Ammon's horn (tissue), 1 donor: Measurements from ENCODE around the gene EXOC3L2.

Source experiments
- DNase-seq: peaks from one replicate; pipeline ENCODE4 v3.0.0-alpha.2; 2016; ENCODE audit warnings: low spot score

The EXOC3L2 gene

GRCh38 chr19:45218911-45219743, 26.1 kb downstream of the EXOC3L2 start:
- DNase-seq, result no peak

- no peak for DNase-seq
Observed at GRCh38 chr19:45218426-45218825, 26.8 kb downstream of the EXOC3L2 start.

- DNase-seq, result no peak
Observed at GRCh38 chr19:45217957-45218334, 27.3 kb downstream of the EXOC3L2 start.

- DNase-seq, result no peak
Observed at GRCh38 chr19:45217193-45217956, 27.8 kb downstream of the EXOC3L2 start.

- DNase-seq, result no peak
Observed at GRCh38 chr19:45216667-45217066, 28.5 kb downstream of the EXOC3L2 start.

GRCh38 chr19:45215391-45216191, 29.6 kb downstream of the EXOC3L2 start:
- no peak for DNase-seq

GRCh38 chr19:45213031-45213430, 32.2 kb downstream of the EXOC3L2 start:
- no peak for DNase-seq

- DNase-seq, result no peak
Observed at GRCh38 chr19:45211751-45212381, 33.3 kb downstream of the EXOC3L2 start.

GRCh38 chr19:45206328-45206727, 38.9 kb downstream of the EXOC3L2 start:
- no peak for DNase-seq

- DNase-seq, result no peak
Observed at GRCh38 chr19:45205810-45206209, 39.4 kb downstream of the EXOC3L2 start.

- DNase-seq, result no peak
Observed at GRCh38 chr19:45202637-45203036, 42.6 kb downstream of the EXOC3L2 start.

- peak; percentile 51 for DNase-seq
Observed at GRCh38 chr19:45200568-45200967, 44.6 kb downstream of the EXOC3L2 start.

GRCh38 chr19:45195764-45196163, 49.4 kb downstream of the EXOC3L2 start:
- no peak for DNase-seq

GRCh38 chr19:45191375-45191774, 53.8 kb downstream of the EXOC3L2 start:
- DNase-seq, result no peak

- no peak for DNase-seq
Observed at GRCh38 chr19:45189971-45190370, 55.2 kb downstream of the EXOC3L2 start.

GRCh38 chr19:45187421-45188100, 57.6 kb downstream of the EXOC3L2 start:
- no peak for DNase-seq

GRCh38 chr19:45186509-45187334, 58.5 kb downstream of the EXOC3L2 start:
- no peak for DNase-seq

- DNase-seq, result no peak
Observed at GRCh38 chr19:45184115-45184514, 61.1 kb downstream of the EXOC3L2 start.

GRCh38 chr19:45182758-45183157, 62.4 kb downstream of the EXOC3L2 start:
- DNase-seq, result no peak

- DNase-seq, result no peak
Observed at GRCh38 chr19:45180936-45181335, 64.3 kb downstream of the EXOC3L2 start.
